SK-N-MC (cell line): ENCODE data around the gene AURKAIP1.

ENCODE experiments used
- EZH2 ChIP-seq: fragments of 200-600 bp; sonication (generic); IDR thresholded peaks from one replicate; pipeline ENCODE4 v1.6.1; 2017; ENCODE audit warnings: antibody characterized with exemption
- FOXP2 ChIP-seq: optimal IDR thresholded peaks from 2 replicates; pipeline ENCODE3; 2011; ENCODE audit warnings: mild to moderate bottlenecking, moderate library complexity; ENCODE audit not compliant: insufficient read depth; ENCODE audit errors: extremely low read length, control extremely low read depth
- POLR2AphosphoS5 ChIP-seq: IDR thresholded peaks from 2 replicates; pipeline ENCODE4 v1.6.1; 2012; ENCODE audit warnings: mild to moderate bottlenecking, low read depth, low read length, borderline replicate concordance

GRCh38 chr1:1340791-1341548 lies 34.0 kb downstream of the AURKAIP1 start:
- TF ChIP-seq EZH2 (no peak), POLR2AphosphoS5 (peak; percentile 9; the same call in 1 of the 2 replicates), FOXP2 (no peak)
